Stimulated activated CD4-positive, alpha-beta T cell treated with anti-CD3 and anti-CD28 coated beads, TNF-alpha, amount 100 ng/mL, for 4 hours (primary cell): ENCODE results near the gene GRIFIN.
"Not testable (repeated sequence)": the region's sequence is repeated elsewhere in the genome, so short reads cannot be mapped to it uniquely, and the experiment has no call there.

Experiments
- DNase-seq, 3 experiments: peaks; one replicate each; pipeline ENCODE4 v3.0.0-alpha.2; 2020; ENCODE audit warnings: low read depth in 3 of 3

GRIFIN gene

GRCh38 chr7:2453849-2454248 is 22.3 kb downstream of the GRIFIN start:
- DNase-seq: not testable (repeated sequence)

GRCh38 chr7:2452643-2453270 is 23.4 kb downstream of the GRIFIN start:
- no peak for DNase-seq

- DNase-seq: no peak
Observed at GRCh38 chr7:2452074-2452507, 24.1 kb downstream of the GRIFIN start.

- DNase-seq: peak; percentile 52 to 78 (median 65)
Observed at GRCh38 chr7:2451171-2452073, 24.8 kb downstream of the GRIFIN start.

DNA sequence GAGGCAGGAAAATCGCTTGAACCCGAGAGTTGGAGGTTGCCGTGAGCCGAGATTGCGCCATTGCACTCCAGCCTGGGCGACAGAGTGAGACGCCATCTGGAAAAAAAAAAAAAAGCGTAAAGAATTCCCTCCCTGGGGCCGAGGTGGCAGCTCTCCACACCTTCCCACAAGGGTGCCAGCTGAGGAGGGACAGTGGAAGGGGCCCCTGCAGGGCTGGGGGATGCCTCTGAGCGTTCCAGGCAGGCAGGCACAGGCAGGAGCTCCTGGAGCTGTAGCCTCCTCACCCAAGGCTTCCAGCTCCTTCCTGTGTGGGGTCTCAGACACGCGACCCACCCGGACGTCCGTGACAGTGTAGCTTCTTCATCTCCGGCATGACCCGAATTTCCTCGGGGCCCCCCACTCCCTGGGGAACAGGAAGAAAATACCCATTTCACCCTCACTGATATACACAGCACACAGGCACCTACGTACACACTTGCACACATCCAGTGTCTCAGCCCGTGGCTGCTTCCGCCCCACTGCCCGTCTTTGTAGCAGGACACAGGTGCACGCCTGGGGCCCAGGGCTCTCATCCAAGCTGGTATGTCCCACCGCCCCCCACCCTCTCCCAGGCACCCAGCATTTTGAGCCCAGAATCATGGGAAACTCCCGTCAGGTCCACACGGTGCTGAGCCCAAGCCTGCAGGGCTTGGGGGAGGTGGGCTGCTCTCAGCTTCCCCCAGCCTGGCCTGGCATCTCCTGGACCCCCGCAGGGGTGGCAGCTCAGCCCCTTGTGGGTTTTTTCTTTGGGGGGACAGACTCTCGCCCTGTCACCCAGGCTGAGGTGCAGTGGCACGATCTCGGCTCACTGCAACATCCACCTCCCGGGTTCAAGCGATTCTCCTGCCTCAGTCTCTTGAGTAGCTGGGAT is 25.7 kb downstream of the GRIFIN start:
- no peak for DNase-seq

DNA sequence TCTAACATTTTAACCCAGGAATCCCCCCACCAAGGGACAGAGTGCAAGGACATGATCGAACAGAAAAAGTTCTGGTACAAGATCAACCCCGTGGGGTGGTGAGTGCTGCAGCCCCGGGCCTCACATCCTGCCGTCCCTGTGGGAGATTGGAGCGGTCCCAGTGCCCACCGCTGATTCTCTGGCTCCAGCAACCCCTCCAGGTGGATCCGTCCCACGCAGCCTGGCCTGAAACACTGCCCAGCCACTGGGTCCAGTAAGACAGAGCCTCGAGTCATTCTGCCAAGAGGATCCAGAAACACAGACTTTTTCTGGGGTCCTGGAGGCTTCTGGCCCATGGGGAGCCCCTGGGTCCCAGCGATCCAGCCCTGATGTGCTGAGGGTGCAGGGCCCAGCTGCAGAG is 29.5 kb downstream of the GRIFIN start:
- DNase-seq: no peak

- DNase-seq: no peak
Observed at GRCh38 chr7:2445898-2446555, 30.2 kb downstream of the GRIFIN start.

DNA sequence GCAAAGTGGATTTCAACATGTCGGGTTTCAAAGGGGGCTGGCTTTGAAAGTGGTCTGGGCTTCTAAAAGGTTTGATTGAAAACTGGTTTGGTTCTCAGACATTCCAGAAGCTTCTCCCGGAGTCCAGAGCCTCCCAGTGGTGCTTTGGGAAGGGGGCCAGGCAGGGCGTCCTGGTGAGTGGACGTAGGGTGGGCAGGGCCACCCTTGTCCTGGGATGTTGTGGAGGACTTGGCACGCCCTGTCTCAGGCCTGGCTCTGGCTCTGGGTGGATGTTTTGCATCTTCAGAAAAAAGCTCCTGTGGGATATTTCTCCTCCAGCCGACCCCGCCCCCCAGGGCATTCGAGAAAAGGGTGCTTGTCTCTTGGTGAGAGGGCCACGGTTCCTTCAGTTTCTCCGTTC is 31.2 kb downstream of the GRIFIN start:
- DNase-seq: no peak

DNA sequence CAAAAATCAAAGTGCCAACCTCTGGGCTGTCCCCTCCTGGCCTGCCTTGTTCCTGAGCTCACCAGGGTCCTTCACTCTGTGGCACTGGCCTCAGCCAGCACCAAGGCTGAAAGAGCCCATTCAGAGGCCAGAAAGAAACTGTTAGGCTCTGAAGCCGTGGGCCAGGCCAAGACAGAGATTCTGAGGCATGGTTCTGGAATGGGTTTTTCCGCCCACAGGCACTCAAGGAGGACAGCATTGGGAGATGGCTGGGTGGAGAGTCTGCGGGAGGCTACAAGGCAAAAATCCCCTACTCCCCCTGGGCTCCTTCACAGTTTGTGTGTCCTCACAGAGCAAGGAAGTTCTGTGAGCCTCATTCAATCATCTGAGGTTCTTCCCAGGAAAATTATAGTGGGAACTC is 31.7 kb downstream of the GRIFIN start:
- DNase-seq: no peak

DNA sequence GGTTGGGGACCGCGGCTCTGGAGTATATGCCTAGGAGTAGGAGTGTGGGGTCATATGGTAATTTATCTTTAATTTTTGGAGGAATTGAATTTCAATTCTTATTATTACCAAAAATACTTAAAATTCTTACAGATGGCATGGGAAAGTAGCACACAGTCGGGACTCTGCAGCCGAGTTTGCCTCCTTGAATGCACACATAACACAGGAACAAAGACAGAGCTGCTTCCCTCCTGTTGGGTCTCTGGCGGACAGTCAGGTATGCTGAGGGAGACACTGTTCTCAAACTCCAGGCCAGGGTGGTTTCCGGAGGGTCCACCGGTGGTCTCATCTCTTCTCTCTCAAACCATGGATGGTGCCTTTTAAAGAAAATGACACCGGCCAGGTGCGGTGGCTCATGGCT is 32.7 kb downstream of the GRIFIN start:
- no peak for DNase-seq

- DNase-seq: no peak
Observed at GRCh38 chr7:2441430-2442058, 34.7 kb downstream of the GRIFIN start.

DNA sequence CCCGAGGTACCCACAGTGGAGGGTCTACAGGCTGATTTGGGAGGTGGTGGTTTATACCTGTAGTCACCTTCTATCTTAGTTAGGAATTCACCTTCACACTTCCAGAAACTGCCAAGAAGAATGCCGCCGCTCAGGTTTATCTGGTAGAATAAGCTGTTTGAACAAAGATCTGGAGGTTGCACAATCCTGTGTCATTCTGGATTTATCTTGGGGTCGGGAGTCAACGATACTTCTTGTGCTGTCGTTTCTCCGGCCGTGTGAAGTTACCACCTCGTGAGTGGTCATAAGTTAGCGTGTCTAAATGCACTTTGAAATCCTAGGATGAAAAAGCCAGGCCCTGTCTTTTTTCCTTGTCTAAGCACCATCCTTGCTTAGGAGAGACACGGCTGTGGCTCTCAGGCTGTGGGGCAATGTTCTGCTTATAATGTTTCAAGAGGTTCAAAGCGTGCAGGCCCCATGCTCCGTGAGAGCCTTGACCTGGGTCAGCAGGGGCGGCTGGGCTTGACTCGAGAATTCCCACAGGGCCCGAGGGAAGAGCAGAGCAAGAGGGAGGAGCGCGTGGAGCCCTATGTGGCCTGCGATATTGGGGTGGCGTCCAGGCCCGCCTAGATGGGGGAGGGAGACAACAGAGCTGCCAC is 35.5 kb downstream of the GRIFIN start:
- DNase-seq: no peak

DNA sequence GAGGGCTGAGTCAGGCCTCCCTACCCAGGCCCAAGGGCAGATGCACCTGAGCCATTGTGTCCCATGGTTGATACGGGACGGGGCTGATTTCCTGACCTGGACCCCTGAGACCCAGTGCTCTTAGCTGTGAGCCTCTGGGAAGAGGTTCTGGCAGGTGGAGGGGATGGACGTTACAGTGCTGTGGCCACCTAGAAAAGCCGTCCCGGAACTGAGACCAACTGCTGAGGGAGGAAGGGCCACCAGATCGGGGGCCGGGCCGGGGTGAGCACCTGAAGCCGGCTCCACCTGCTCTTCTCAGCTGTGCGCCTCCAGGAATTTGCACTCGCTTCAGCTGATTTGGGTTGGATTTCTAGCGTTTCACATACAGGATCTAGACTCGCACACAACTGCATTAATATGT is 37.4 kb downstream of the GRIFIN start:
- DNase-seq: no peak

DNA sequence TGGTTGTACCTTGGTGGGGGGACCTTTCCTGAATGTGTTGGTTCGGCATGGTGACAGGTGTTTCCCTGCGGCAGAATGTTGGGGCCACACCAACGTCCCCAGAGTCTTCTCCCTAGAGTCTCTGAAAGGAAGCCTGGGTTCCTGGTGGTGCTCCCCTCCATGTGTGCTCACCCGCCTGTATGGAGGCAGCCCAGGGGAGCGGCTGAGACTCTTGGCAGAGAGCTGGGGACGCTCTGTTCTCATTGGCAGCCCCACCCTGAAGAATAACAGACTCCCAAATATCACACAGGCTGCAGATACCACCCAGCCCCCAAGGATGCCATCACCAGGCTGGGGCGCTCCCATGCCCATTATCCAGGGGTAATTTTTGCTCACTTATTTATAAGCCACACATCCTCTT is 38.0 kb downstream of the GRIFIN start:
- no peak for DNase-seq

DNA sequence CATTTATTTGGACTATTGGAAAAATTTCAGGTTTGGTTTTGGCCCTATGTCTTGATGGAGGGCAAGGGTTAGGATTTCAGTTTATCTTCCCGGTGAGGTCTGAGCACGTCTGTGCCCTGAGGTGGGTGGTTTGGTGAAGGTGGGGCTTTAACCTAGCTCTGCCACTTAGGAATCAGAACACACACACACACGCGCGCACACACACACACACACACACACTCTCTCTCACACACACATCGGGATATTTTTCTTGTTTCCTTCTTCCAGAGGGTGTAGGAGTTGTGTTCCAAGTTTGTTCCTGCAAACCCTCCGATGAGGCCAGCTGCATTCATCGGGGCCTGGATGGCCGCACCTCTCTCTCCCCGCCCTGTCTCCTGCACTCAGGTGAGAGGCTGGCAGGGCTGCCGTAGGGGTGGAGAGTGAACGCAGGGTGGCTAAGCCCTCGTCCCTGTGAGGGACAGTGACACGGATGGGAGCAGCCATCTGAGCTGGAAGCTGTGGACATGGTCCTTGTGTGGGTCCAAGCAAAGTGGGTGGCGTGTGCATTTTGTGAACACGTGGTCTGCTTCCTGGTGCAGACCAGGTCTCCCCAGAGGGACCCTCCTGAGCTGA is 38.6 kb downstream of the GRIFIN start:
- DNase-seq: no peak

- DNase-seq: no peak
Observed at GRCh38 chr7:2437136-2437535, 39.1 kb downstream of the GRIFIN start.

- no peak for DNase-seq
Observed at GRCh38 chr7:2436341-2437104, 39.7 kb downstream of the GRIFIN start.

DNA sequence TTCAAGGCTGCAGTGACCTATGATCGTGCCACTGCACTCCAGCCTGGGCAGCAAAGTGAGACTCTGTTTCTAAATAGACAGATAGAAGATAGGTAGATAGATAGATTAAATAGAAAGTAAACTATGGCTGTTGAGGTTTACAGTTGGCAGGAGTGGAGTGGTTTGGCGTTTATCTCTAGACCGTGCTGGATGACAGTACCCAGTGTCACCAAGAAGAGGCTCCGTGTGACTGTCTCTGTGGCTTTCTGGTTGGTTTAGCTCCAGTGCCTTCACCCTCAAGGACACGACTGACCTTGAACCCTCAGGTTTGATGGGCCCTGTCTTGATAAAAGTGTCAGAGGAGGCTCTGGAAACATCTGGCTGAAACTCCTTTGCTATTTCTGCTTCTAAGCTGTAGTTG is 41.1 kb downstream of the GRIFIN start:
- DNase-seq: no peak
